OCI-LY7 (cell line): ENCODE data around the gene SNRPD2. TPM values are rescaled to one million over a fixed set of nuclear protein-coding genes. Genes with fewer than 3 reads are reported as not detected.

Source experiments
- BruUV-seq: library from RNA; stranded (reverse); fragments of 400-500 nt; replicated peaks from 2 replicates; lab custom pipeline; 2021; lab: Mats Ljungman, UMichigan
- CTCF ChIA-PET: fragments of 300-600 bp; sonication (Branson Sonifier 250); formaldehyde crosslinking; loops from one replicate; lab custom pipeline; 2022; ENCODE audit warnings: antibody characterized with exemption; ENCODE audit not compliant: unreplicated experiment; lab: Charles Lee
- POLR2A ChIA-PET: fragments of 300-600 bp; sonication (Branson Sonifier 250); formaldehyde crosslinking; loops from one replicate; lab custom pipeline; 2022; ENCODE audit warnings: antibody characterized with exemption; lab: Charles Lee
- DNase-seq: peaks from one replicate; pipeline ENCODE4 v3.0.0-alpha.2; 2015; ENCODE audit warnings: low spot score
- H2AFZ ChIP-seq: fragments of 200-600 bp; sonication (generic), shearing (Covaris generic); 2 replicates; pipeline ENCODE4 v1.6.1; 2014; ENCODE audit warnings: mild to moderate bottlenecking, antibody characterized with exemption, low read length, moderate library complexity
- H3K27ac ChIP-seq: fragments of 200-600 bp; sonication (generic); 2 replicates; pipeline ENCODE4 v1.5.1; 2014; ENCODE audit warnings: mixed run types, low read depth, mild to moderate bottlenecking, moderate library complexity, low read length, inconsistent platforms; ENCODE audit not compliant: poor library complexity, severe bottlenecking
- H3K36me3 ChIP-seq: fragments of 200-600 bp; sonication (generic); 2 replicates; pipeline ENCODE4 v1.6.1; 2014; ENCODE audit warnings: mild to moderate bottlenecking, antibody characterized with exemption, low read length, moderate library complexity, mixed read lengths; ENCODE audit not compliant: insufficient read depth
- H3K4me1 ChIP-seq: fragments of 200-600 bp; sonication (generic); 2 replicates; pipeline ENCODE4 v1.5.1; 2014; ENCODE audit warnings: mild to moderate bottlenecking, low read length; ENCODE audit not compliant: insufficient read depth, poor library complexity, severe bottlenecking
- H3K4me2 ChIP-seq: fragments of 200-600 bp; sonication (generic); 2 replicates; pipeline ENCODE4 v1.6.1; 2014; ENCODE audit warnings: mild to moderate bottlenecking, low read length
- H3K4me3 ChIP-seq: fragments of 200-600 bp; sonication (generic); 2 replicates; pipeline ENCODE4 v1.5.1; 2014; ENCODE audit warnings: mild to moderate bottlenecking, low read depth, low read length; ENCODE audit not compliant: poor library complexity, severe bottlenecking
- H3K79me2 ChIP-seq: fragments of 200-600 bp; sonication (generic); 2 replicates; pipeline ENCODE4 v1.6.1; 2016; ENCODE audit warnings: low read depth, mild to moderate bottlenecking, low read length, moderate library complexity, mixed read lengths; ENCODE audit not compliant: insufficient read depth
- H3K9me2 ChIP-seq: fragments of 200-600 bp; sonication (generic); 2 replicates; pipeline ENCODE4 v1.6.1; 2016; ENCODE audit warnings: mild to moderate bottlenecking, low read length, mixed read lengths; ENCODE audit not compliant: insufficient read depth
- H3K9me3 ChIP-seq: fragments of 200-600 bp; sonication (generic); 2 replicates; pipeline ENCODE4 v1.6.1; 2014; ENCODE audit warnings: mild to moderate bottlenecking, mixed run types, low read length, mixed read lengths
- H4K20me1 ChIP-seq: fragments of 200-600 bp; sonication (generic); 2 replicates; pipeline ENCODE4 v1.6.1; 2014; ENCODE audit warnings: mild to moderate bottlenecking, antibody characterized with exemption, low read length, moderate library complexity, mixed read lengths; ENCODE audit not compliant: insufficient read depth
- CTCF ChIP-seq: fragments of 200-600 bp; sonication (generic); conservative IDR thresholded peaks from 2 replicates; pipeline ENCODE4 v1.5.1; 2014; ENCODE audit warnings: mild to moderate bottlenecking, antibody characterized with exemption, low read length, moderate library complexity, mixed read lengths
- EZH2phosphoT487 ChIP-seq: fragments of 200-600 bp; sonication (generic); IDR thresholded peaks from 2 replicates; pipeline ENCODE4 v1.6.1; 2018; ENCODE audit warnings: low read depth, borderline replicate concordance, mild to moderate bottlenecking, mixed run types, antibody characterized with exemption, low read length, moderate library complexity, mixed read lengths
- intact Hi-C: fragments of 100-400 bp; cut with micrococcal nuclease; formaldehyde crosslinking; loops from one replicate; pipeline ENCODE4 v1.10.0; 2022; ENCODE audit not compliant: unreplicated experiment
- total RNA-seq, 2 experiments: library from RNA; depleted of rRNA in 1 of 2; stranded (reverse); fragments of >200 nt in 1 of 2; shearing (Covaris generic) in 1 of 2; gene quantifications; 2 replicates each; pipeline ENCODE4 v1.2.3, GENCODE V29; 2014 to 2022

Gene SNRPD2
- total RNA-seq, 2 experiments from 2014 or later = 523 to 774 TPM

- H3K27ac ChIP-seq = no peak overlapping the region
- H2AFZ ChIP-seq = no peak overlapping the region
- intact Hi-C loops = no loop called here
- ChIA-PET CTCF (no interaction called here), POLR2A (interaction anchor here (0.7 kb wide), 1 partner anchor 270 kb away, joined by 3 read pairs; no protein-coding TSS in a partner anchor)
- BruUV-seq = no TSS peak
- H4K20me1 ChIP-seq = no peaks in the 10 kb centered on the region
- no peaks in the 10 kb centered on the region for H3K9me2 ChIP-seq
- no peak overlapping the region for H3K4me2 ChIP-seq
- no peak overlapping the region for H3K4me3 ChIP-seq
- no peak for TF ChIP-seq EZH2phosphoT487
- TF ChIP-seq CTCF = no peak
- H3K79me2 ChIP-seq = no peaks in the 10 kb centered on the region
- peaks cover 10% of the 10 kb centered on the region for H3K4me1 ChIP-seq
- H3K36me3 ChIP-seq = no peaks in the 10 kb centered on the region
- no peaks in the 10 kb centered on the region for H3K9me3 ChIP-seq
- no peak for DNase-seq
These were observed 31.1 kb downstream of the SNRPD2 start for GRCh38 chr19:45660636-45661035.

- Histone ChIP-seq H3K4me1 (peaks cover 4% of the 10 kb centered on the region), H3K27ac (no peak overlapping the region)
- TF ChIP-seq CTCF (no peak), EZH2phosphoT487 (no peak)
These were observed 32.5 kb downstream of the SNRPD2 start for GRCh38 chr19:45659096-45659729.

GRCh38 chr19:45657520-45658167 is 34.1 kb downstream of the SNRPD2 start:
- no peaks in the 10 kb centered on the region for H4K20me1 ChIP-seq
- H3K4me2 ChIP-seq = no peak overlapping the region
- ChIA-PET CTCF (no interaction called here), POLR2A (no interaction called here)
- no peak for DNase-seq
- no TSS peak for BruUV-seq
- H3K9me2 ChIP-seq = no peaks in the 10 kb centered on the region
- TF ChIP-seq EZH2phosphoT487 (no peak), CTCF (no peak)
- no peaks in the 10 kb centered on the region for H3K4me1 ChIP-seq
- H3K27ac ChIP-seq = no peak overlapping the region
- intact Hi-C loops = no loop called here
- no peak overlapping the region for H3K4me3 ChIP-seq
- H2AFZ ChIP-seq = no peak overlapping the region
- H3K36me3 ChIP-seq = no peaks in the 10 kb centered on the region
- H3K79me2 ChIP-seq = no peaks in the 10 kb centered on the region
- H3K9me3 ChIP-seq = no peaks in the 10 kb centered on the region

More at GRCh38 chr19:45659096-45659729, 32.5 kb downstream of the SNRPD2 start:
- no peak for DNase-seq
- Histone ChIP-seq H3K79me2 (no peaks in the 10 kb centered on the region), H3K9me2 (no peaks in the 10 kb centered on the region), H3K36me3 (no peaks in the 10 kb centered on the region), H3K4me3 (no peak overlapping the region), H3K9me3 (no peaks in the 10 kb centered on the region), H3K4me2 (no peak overlapping the region), H2AFZ (no peak overlapping the region), H4K20me1 (no peaks in the 10 kb centered on the region)
- POLR2A ChIA-PET = interaction anchor here (0.6 kb wide), 1 partner anchor 888 kb away, joined by 4 read pairs; no protein-coding TSS in a partner anchor
- no TSS peak for BruUV-seq
- intact Hi-C loops = no loop called here
- CTCF ChIA-PET = no interaction called here
